Ammon's horn (tissue), 1 donor: ENCODE data around the gene MYRFL.

Experiments used
- DNase-seq: peaks from one replicate; pipeline ENCODE4 v3.0.0-alpha.2; 2016; ENCODE audit warnings: low spot score

The MYRFL gene

DNA sequence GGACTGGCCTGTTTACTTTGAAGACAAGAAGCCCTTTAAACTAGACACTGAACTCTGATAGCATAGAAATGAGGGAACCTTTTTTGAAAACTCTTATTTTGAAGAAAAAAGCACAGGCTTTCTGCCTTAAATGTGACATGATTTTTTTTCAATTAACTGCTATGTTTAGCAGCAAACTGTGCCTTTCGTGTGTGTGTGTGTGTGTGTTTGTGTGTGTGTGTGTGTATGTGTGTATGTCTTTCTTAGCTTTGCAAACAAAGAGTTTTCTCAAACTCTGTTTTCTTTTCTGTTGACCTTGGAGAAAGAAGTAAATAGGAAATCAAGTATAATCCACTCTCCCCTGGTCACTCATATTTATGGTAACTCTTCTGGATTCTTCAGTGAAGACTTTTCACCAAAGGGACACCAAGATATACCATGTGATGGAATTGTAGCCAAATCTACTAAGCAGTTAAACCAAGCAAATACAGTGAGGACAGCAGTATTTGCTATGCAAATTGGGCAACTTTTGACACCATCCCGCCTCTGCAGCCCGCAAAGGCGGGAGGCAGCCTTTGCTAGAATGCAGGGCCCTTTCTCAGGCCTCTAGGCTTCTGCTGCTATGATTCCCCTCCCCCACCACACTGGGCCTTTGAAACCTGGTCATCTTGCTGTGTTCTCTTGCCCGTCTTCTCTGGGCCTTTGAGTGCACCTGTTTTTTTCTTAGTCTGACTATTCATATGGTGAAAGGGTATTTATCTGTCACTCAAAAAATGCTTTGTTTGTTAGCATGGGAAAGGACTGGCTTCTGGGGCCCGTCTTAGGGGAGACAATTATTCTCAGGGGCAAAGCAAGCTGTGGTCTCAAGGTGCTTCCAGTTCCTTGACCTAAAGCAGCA lies 107.9 kb downstream of the MYRFL start:
- no peak for DNase-seq

DNA sequence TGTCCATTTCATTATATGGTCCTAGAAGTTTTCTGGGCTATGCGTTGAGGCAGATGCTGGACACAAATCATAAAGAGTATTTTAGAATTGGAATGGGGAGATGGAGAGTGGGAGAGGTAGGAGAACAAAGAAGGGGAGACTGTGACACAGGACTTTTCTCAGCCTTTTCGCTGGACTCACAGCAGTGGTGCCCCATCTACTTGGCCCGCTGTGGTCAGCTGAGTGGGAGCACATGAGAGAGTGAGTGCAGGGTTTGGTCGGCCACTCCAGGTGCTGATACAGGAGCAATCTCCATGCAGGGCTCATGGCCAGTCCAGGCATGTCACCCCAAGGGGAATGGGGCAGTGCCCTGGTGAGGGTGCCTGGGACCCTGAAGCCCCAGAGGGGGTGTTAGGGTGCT lies 109.0 kb downstream of the MYRFL start:
- no peak for DNase-seq

DNA sequence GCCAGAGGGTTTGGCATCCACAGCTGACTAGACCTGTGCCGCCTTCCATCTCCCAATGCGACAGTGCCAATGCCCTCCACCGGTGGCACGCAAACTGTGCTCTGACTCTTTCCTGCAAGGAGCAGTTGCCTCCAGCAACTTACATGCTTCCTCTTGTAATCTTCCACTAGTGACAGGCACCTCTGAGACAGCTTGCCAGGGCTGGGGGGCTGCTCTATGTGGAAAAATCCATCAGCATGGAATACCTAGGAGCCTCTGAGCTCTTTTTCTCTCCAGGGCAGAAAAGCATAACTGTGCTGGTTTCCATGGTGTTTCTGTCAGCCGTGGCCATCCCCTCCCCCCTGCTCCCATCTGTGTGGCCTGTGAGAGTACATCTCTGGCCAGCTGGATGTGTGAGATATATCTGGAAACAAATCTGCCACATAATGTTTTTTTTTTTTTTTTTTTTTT lies 110.6 kb downstream of the MYRFL start:
- peak; percentile 55 for DNase-seq

DNA sequence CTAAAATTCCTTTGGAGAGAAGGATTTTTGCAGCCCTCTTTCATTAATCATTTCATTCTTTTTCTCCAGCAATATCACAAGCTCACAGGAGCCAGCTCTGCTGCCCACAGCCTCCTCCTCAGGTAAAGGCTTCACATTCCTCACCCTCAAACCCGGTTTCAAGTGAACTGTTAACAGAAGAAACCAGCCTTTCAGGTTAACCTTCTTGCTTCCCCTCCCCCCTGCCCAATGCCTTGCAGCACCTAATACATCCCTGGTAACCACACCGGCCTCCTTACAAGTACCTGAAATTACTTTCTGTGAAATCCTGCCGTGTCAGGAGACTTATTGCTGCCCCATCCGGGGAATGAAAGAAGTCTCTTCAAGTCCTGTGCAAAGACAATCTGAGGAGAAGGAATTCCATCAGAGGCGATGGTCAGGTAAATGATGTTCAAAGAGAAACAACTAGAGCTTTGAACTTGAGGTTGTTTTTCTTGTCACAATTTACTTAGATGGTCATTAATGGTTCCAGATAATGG lies 111.2 kb downstream of the MYRFL start:
- DNase-seq, result no peak

DNA sequence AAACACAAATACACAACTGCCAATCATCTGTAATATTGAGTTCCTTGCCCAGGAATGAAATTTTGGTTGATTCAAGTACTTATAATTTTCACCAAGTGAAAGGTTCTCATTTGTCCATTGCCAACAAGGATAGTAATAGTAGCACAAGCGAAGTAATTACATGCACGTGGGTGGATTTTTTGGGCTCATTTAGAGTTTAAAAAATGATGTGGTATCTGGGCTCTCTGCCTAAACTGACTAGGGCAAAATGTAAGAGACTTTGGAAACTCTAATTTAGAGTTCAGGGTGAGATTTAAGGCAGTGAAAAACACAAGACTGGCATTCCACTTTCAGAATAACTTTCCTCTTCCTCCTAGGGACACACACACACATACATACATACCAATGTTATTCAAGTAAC lies 111.7 kb downstream of the MYRFL start:
- DNase-seq, result no peak

DNA sequence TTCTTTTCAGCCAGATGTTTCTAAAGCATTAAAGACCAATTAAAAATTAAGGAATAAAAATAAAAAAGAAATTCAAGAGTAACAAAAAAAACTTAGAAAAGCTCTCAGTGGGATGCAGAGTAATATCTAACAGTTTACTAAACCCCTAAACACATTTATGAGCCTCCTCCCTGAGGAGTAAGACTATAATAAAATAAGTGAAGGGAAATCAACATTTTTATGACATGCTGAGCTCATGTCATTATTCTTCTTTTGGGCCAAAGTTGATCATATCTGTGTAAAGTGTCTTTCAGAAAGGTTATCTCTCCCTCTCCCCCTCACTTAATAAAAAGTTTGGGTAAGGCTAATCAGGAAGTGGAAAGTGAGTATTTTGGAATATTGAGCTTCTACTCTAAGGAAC lies 122.1 kb downstream of the MYRFL start:
- DNase-seq, result no peak

DNA sequence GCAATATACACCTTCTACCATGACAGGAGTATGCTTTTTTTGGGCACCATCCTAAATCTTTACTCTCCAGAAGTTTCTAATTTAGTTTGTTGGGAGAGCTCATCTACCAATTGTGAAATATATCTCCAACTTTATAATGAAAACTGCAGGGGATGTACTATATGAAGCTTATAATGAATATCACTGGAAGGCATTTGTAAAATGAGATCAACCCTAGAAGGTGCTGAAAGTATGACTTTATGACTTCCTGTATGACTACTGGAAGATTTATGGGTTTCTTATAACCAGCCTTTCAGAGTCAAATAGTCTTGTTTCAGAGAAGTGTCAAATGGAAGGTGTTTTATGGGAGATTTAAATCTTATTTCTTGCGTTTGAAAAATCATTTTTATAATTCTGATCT lies 122.9 kb downstream of the MYRFL start:
- DNase-seq, result no peak

DNA sequence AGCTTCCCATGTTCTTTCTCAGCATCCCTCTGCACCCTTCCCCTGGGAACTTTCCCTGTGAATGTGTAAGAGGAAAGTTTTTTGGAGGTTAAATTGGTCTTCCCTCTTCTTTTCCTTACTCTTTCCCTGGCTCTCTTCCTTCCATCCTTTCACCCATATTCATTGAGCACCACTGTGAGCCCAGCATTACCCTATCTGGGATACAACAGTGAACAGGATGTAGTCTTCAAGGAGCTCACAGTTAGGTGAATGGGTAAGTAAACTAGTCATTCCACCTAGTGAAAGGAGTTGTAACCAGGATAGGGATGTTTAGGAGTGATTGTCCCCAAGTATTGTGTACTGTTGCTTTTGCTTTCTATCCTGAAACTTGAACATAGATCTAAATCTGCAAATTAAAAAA lies 123.8 kb downstream of the MYRFL start:
- DNase-seq, result no peak

DNA sequence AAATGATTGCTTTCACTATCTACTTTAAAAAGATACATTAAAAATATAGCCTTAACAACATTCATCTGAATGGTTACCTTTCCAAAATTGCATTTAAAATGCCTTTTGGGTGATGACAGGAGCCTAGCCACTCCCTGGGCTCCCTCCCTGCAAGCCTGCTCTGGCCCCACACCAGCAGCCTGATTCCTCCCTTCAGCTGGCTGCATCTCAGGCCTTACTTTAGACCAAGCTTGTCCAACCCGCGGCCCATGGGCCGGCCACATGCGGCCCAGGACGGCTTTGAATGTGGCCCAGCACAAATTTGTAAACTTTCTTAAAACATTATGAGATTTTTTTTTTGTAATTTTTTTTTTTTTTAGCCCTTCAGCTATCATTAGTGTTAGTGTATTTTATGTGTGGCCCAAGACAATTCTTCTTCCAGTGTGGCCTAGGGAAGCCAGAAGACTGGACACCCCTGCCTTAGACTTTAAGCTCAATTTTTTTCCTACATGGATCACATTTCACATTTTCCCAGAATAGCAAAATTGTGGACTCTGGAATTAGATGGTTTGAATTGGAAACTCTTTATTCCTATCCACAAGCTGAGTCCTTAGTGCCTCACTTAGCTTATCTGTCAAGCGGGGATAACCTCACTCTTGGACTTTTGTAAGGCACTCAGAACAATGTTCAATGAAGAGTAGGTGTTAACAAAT lies 124.4 kb downstream of the MYRFL start:
- DNase-seq, result no peak

DNA sequence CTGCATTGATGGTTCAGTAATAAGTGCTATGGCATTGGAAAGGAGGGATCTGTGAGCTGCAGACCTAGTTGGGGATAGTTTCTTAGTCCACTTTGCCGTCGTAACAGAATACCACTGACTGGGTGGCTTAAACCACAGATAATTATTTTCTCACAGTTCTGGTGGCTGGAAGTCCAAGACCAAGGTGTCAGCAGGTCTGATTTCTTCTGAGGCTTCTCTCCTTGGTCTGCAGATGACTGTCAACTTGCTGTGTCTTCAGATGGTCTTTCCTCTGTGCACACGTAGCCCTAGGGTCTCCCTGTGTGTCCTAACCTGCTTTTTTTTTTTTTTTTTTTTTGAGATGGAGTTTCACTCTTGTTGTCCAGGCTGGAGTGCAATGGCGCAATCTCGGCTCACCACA lies 126.1 kb downstream of the MYRFL start:
- DNase-seq, result no peak

DNA sequence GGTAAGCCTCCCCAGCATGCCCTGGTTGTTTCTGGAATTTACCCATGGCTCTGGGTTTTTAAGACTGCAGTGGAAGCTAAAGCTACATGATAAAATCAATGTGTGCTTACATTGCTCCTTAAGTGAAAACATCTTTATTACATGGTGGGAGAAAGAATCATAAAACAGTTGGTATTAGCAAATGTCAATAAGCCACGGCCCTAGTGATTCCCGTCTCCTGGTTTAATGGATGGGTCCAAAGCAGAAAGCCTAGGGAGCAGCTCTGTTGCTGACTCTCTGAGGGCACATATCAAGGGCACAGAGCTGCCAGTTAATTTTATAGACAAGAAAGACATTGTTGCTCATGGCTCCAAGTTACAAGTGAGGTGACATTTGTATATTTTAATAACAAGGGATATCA lies 127.9 kb downstream of the MYRFL start:
- DNase-seq, result no peak

DNA sequence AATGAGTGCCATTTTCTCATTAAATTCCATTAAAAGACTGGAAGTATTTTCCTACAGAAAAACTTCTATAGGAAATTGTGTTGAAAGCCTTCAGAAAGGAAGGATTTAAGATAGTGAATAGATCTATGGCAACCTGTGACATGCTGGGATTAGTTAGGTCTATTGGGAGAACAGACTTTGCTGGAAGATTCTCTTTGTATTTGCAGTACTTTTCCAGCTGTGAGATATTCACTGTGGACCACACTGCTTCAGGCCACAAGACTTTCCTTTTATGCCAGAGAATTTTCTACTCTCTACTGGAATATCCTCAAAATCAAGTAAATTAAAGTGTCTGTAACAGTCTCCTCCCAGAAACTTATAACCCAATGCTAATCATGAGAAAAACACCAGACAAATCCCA lies 136.2 kb downstream of the MYRFL start:
- DNase-seq, result no peak

DNA sequence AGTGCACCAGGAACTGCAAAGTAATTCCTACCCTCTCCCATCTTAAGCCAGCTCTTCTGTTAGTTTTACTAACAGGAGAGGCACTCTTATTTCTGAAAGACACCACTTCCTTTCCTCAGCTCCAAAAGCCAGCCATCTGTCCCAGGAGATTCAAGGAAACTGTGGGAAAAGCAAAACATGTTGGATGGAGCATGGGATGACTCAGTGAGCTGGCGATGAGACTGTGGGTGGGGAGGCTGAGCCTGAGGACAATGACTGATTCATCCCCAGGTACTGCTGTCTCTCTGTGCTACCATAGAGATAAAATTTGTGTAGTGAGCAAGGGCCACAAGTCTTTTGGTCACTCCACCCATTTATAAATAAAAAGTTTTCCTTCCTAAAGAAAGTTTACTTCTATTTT lies 141.4 kb downstream of the MYRFL start:
- peak; percentile 65 for DNase-seq

DNA sequence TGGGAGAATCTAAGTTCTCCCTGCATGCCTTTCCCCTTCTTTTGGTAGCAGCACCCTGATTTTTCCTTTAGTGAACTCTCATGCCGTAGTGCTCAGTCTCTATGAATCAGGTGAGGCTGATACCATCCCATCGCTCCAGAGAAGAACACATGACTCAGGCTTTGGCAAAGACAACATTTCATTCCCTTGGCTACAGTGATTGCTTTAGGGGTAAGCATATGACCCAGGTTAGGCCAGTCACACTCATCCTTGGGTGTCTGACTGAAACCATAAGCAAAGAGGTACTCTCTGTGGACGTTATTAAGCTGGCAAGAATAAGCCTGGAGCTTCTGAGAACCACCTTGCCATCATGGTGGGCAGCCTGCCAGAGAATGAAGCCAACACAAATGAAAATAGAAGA lies 141.8 kb downstream of the MYRFL start:
- DNase-seq, result no peak

DNA sequence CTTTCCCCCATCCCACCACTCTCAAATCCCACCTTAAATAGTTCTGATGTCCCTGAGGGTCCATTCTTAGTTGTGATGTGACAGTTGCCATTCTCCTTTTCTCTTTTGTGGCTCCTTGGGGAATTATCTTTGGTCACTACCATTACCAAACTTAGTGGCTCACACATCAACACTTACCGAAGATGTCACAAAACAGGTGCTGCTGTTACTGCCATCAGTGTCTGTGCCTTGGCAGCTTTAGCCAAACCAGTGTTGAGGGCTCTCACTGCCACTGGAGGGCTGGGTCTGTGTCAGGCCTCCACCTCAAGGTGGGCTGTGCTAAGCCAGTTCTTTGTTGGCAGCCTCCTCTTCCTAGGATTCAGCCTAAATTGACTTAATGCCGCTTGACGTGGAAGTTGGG lies 144.0 kb downstream of the MYRFL start:
- DNase-seq, result no peak

DNA sequence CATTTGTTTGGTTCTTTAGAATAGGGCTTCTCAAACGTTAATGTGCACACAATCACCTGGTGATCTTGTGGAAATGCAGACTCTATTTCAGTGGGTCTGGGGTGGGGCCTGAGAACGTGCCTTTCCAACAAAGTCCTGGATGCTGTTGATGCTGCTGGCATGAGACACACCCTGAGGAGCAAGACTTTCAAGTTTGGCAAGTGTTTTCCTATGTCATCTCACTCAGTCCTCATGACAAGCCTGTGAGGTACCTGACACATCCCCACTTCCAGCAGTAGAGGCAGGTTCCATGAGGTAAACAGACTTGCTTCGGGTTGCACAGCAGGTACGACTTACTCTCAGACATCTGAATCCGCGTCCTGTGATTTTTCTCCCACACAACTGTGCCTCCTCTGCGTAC lies 147.1 kb downstream of the MYRFL start:
- DNase-seq, result no peak

DNA sequence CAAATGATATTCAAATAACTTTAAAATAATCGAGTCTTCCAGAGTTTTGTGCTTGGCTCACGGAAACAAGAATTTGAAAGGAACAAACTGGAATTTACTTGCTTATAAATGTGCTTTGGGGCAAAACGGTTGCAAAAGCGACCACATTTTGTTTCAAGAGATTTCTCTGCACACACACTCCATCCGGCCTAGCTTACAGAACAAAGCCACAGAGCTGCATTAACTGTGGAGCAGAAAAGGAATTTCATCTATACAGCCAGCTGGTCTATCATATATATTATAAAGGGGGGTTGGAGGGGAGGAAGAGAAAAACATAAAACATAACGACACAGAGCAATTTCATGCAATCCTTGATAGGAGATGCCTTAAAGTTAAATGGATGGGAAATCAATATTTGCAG lies 153.0 kb downstream of the MYRFL start:
- no peak for DNase-seq

DNA sequence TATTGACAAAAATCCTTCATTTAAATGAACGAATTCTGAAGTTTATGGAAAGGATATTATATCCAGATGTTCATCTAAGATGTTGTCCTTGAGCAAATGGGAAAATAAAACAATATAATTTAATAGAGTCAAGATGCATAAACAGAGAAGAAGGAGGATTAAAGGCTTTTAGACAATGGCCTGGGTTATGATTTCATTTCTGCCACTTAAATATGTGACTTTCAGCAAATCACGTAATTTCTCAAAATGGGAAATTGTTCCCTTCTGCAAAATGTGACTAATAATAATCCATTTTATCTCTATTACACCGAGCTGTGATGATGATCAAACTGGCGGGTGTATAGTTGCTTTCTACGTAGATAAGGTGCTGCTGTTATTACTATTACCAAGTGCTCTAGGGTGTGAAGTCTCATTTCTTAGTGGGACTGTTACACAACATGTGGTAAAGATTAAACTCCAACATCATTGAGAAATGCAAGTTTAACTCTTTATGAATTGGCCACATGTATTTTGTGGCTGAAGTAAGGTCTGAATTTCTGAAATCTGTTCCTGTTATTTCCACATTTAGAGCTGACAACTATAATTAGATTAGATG lies 157.0 kb downstream of the MYRFL start:
- no peak for DNase-seq

DNA sequence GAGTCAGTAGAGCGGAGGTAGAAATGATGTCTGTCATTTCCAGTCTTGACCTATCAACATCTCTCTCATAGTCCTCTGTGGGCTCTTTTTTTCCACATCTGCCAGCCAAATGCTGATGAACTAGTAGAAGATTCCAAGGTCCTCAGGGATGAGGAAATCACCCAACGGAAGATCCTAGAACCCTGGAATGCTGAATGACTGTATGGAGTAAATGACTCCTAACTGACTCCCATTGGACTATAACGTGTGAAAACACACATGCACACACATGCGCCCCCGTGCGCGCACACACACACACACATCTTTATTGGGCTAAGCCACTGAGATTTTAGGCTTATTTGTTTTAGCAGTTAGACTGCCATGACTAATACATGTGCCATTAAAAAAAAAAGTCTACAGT lies 159.2 kb downstream of the MYRFL start:
- no peak for DNase-seq

DNA sequence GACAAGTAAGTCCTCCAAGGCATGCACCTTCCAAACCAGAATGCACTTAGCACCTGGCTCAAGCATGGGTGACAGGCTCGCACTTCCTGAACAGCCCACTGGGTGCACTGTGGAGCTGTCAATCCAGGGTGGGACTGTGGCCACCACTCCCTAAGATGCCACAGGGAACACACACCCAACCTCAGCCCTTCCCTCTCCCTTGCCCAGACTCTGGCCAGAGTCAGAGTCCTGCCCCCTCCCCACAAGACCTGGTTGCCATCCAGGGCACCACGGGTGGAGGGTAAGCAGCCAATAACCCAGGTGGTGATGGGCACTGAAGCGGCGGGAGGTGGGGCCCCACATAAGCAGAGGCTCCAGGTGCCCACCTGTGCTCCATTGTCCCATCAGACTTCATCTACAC lies 160.6 kb downstream of the MYRFL start:
- no peak for DNase-seq

DNA sequence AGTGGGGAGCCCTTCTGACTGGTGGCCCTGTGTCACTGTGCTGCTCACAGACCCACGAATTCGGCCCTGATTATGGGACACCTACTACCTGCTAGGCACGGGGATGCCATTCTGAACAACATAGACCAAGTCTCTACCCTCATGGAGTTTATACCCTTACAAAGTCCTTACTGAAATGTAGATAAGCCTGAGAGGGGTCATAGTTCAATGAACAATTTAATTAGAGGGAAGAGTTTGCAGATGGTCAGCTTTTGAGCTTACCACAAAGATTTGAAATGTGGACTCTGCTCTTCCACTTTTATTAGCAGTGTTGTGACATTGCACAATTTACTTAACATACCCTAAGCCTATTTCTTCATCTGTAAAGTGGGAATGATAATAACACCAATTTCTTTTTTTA lies 161.1 kb downstream of the MYRFL start:
- DNase-seq, result no peak

DNA sequence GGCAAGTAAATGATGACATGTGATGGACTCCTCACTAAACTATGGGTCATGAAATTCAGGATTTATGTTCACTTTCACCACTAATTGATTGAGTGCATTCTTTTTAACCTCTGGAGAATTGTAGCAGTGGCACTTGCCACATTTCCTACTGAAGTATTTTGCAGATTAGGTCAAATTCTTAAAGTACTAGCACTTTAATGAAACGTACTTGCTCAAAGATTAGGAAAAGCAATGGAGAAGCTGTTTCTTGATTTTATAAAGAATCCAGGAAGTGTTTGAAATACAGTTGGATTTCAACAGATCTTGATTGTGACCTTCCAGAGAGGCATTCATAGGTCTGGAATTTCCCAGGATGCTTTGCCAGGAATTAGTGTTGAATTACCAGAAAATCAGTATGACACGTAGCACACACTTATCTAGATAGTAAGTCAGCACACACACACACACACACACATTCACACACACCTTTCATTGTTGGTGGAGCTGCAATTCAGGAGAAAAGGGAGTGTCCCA lies 162.6 kb downstream of the MYRFL start:
- no peak for DNase-seq
